Liver (tissue), 2 donors: ENCODE measurements around the gene PGLYRP3.

ENCODE experiments used
- CTCF ChIP-seq: fragments of 150-350 bp; IDR thresholded peaks from 2 replicates; pipeline ENCODE4 v1.5.1; 2017; ENCODE audit warnings: improper control_type of control experiment, low read depth, low read length; ENCODE audit not compliant: missing input control
- ZBTB33 ChIP-seq: IDR thresholded peaks from 2 replicates; pipeline ENCODE4 v1.6.1; 2016; ENCODE audit warnings: antibody characterized with exemption
- donor health status: healthy.

- TF ChIP-seq CTCF (no peak), ZBTB33 (no peak)
These were observed 35.1 kb upstream of the PGLYRP3 start for GRCh38 chr1:153347856-153348255.
